ENCODE measurements around the gene CACTIN.

CACTIN gene

DNA sequence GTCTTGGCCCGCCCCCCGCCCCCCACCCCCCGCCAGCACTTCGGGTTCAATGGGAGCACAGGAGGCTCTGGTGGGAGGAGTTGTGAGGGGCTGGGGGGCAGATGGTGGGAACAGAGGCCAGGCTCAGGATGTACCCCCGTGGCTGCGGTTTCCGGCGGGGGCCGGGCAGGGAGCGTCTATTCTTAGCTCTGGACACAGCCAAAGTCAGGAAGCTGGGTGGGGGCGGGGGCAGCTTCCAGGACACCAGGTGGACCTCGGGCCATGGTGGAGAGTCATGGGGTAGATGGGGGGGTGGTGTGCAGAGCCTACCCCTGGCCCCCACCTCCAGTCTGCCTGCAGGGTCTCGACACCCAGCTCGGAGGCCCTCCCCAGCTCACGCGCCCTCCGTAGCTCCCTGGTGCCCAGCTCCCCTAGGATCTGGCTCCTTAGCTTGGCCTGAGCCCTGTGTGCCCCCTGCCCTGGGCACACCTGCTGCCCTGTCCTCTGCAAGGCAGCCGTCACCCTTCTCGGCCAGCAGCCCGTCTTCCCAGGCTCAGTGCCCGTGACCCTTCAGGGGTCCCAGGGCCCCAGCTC lies 17.8 kb downstream of the CACTIN start:
- DNase-seq, result no peak

DNA sequence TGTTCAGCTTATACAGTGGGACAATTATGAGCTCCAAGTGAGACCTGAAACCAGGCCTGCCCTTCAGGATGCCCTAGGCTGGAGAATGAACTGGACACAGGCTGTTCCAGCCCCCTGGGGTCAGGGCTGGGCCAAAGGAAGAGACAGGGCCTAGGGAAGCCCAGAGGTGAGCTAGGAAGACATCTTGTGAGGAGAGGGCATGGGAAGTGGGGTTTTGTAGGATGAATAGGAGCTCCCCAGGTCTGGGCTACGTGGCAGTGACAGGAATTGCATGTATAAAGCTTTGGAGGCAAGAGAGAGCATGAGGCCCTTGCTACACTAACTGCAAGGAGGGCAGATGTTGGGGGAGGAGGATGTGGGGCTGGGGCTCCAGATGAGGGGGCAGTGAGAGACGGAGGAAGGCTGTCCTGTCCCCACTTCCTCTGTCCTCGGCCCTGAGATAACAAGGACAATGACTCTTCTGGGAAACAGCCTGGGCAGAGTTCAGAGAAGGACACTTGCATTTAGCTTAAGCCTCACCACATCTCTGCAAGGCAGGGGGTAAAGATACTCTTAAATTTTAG lies 18.4 kb downstream of the CACTIN start:
- DNase-seq, result no peak

DNA sequence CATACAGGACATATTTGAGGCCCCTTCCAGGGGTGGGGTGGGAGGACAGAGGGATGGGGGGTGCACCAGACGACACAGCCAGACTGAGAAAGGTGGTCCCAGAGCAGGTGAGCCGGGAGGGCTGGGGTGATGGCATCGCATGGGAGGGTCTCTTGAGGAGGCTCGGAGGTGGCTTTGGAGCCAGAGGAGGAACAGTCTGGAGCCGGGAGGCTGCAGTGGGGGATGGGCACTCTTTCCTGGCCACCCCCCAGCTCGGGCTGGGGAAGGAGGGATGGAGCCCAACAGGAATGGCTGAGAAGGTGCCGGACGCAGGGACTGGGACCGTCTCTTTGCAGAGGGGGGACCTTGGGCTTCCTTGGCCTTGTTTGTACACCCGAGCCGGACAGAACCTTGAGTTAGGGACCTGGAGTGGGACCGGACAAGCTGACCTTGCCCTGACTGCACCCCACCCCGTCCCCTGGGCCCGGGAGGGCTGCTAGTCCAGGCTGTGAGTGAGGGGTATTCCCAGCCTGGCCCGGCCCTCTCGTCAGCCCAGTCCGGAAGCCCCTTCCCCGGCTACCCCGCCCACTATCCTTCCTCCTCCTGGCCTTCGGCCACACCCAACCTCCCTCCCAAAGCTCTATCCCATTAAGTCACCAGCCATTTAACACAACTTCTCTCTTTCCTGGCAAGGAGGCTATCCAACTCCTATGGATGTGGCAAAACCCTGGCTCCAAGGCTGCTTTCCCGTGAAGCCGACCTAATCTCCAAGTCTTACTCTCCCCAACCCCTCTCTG lies 19.1 kb downstream of the CACTIN start:
- DNase-seq, result no peak

DNA sequence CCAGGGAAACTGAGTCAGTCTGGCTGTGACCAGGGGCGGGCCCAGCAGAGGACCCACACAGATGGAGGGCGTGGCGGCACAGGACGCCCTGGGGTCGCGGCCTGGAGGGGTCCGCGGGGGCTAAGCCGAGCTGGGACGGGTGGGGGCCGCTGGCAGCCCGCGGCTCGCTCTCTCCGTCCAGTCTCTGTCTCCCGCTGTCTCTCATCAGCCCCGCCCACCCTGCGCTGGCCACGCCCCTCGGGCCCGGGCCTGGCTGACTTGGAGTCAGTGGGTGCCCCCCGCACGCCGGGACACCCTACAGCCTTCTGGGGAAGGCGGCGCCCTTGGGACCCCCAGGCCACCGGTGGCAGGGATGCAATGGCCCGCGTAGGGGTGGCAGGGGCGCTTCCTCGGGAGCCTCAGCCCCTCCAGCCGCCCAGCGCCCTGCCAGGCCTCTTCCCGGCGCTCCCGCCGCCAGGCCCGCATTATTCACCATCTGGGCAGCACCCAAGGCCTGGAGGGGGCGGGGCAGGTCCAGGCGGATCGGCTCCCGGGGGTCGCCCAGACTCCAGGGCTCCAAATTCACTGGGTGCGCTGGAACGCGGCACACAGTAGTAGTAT lies 19.8 kb downstream of the CACTIN start, which contains the start of gene TBXA2R:
Gene TBXA2R, minus strand, starts transcription at position 186 of the 600 bp plus-strand sequence. CDS start 6,241 bp downstream, outside the sequence.
- DNase-seq, result peak; percentile 72 to 77

DNA sequence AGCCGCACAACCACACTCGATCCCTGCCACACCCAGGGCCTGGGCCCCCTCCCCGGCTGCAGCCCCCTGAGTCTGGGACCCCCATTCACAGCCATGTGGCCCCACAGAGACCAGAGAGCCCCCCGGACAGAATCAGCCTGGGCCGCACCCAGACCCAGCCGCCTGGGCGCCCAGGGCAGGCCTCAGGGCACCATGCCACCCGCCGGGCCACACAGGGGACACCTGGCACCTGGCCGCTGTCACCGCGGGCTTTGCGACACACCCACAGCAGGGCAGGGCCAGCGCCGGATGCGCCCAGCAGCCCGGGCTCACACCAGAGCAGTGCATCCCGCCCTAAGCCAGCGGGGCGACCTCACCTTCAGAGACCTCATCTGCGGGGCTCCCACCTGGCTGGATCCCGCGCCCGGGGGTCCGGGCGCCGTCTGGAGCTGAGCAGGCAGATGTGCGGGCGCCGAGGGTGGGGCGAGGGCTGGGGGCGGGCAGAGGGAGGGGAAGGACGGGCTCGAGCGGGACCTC lies 20.4 kb downstream of the CACTIN start:
- DNase-seq, result peak in 1 of 2 donors; percentile 32

DNA sequence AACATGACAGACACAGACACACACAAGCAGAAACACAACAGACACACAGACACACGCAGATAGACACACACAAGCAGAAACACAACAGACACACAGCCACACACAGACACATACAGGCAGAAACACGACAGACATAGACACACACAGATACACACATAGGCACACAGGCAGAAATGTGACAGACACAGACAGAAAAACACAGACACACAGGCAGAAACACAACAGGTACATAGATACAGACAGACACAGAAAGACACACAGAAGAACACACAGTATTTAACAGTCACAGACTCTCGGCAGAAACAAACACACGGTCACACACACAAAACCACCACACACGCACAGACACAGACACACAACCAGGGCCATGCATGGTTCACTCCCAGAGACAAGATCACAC lies 20.8 kb downstream of the CACTIN start:
- DNase-seq, result no peak

DNA sequence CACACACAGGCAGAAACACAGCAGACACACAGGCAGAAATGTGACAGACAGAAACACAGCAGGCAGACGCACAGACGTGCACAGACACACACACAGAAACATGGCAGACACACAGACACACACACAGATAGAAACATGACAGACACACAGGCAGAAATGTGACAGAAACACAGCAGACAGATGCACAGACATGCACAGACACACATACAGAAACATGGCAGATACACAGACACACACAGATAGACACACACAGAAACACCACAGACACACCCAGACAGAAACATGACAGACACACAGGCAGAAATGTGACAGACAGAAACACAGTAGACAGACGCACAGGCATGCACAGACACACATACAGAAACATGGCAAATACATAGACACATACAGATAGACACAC lies 21.2 kb downstream of the CACTIN start:
- DNase-seq, result no peak

DNA sequence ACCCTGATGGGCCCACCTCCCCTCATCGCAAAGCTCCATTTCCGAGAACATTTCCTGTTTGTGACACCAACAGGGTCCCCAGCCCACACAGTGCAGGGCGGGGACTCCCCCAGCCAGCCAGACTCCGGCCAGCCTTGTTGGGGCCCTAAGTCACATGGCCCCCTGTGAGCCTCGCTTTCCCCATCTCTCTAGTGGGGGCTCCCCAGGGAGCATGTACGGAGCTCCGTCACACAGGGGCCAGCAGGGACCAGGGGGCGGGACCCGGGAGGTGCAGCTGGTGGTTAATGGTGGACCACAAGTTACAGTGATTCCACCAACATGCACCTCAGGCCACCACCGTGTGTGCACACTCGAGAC lies 21.6 kb downstream of the CACTIN start:
- DNase-seq, result peak in 1 of 2 donors; percentile 27

DNA sequence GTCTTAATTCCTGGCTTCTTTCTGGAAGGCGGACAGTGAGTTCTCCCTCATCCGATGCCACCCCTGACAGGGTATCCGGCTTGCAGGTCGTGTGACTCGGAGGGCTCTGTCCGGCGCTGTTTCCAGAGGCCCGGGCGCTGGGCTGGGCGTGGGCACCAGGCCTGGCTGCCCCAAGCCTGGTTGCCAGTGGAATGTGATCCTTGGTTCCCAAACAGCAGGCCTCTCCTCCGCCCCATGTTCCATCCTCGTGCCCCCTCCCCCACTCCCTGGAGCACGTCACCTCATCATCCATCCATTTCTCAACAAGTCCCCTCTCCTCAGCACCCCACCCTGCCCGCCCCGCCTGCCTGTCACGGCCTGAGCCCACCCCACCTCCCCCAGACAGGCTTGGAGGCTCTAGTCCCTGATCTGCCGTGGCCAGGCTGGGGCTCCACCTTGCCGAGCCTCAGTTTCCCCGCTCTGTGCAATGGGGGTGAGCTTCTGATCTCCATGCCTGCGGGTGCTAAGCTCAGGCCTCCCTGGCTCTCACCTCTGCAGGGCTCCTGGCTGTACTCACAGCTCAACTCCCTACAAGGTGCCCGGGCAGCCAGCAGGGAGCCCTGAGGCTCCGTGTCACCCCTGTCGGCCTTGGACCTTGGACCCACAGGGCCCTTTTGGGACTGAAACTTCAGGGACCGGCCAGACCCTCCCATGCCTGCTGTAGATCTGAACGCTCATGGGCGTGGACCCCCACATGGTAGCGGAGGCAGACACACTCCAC lies 22.2 kb downstream of the CACTIN start:
- no peak for DNase-seq

DNA sequence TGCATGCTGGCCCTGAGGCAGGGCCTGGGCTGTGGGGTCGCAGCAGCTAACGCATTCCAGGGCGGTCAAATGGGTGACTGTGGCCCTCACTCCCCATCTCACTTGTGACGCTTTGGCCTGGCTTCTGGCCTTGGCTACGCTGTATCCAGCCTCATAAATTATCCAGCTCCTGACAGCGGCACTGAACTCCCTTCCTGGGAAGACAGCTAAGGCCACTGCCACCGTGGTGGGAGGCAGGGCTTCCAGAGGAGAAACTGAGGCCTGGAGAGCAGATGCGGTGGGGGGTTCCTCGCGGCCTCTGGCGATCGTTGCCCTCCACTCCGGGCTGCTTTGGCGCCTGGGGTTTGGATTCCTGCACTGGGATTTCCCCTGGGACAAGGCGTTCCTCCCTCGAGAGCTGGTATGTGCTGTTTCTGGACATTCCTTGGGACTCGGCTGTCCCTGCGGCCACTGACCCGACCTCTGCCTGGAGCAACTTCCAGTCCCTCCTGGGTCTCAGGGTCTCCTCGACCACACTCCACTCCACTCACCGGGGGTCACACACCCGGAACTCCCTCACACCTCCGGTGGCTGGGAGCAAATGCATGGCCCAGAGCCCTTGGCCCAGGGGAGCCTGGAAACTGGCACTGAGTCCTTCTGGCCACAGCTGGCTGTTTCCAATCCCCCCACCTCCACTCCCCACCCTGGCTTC lies 23.3 kb downstream of the CACTIN start:
- no peak for DNase-seq

DNA sequence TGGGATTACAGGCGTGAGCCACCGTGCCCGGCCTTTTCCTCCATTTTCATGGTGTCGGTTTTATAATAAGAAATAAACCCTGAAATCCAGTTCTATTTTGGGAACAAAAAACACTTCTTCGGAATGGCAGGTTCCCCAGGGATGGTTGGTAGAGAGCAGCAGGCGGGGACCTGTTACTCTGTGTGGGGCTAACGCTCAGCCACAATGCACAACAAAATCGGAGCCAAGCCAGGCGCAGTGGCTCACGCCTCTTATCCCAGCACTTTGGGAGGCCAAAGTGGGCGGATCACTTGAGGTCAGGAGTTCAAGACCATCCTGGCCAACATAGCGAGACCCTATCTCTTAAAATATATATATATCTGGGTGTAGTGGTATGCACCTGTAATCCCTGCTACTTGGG lies 25.6 kb downstream of the CACTIN start:
- no peak for DNase-seq

DNA sequence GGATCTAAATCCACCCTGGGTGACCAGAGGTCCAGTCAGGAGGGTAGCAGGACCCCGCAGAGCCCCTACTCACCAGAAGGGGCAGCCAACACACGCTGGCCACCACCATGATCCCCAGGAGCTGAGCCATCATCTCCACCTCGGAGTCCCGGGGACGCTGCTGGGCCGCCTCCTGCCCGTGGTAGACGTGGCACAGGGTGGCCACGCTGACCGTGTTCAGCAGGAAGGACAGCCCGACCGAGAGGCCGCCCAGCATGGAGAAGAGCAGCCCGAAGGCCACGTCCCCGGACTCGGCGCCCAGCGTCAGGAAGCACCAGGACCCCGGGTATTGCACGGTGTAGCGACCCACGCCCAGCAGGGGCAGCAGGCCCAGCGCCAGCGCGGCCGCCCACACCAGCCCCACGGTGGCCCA lies 26.8 kb downstream of the CACTIN start:
- no peak for DNase-seq

DNA sequence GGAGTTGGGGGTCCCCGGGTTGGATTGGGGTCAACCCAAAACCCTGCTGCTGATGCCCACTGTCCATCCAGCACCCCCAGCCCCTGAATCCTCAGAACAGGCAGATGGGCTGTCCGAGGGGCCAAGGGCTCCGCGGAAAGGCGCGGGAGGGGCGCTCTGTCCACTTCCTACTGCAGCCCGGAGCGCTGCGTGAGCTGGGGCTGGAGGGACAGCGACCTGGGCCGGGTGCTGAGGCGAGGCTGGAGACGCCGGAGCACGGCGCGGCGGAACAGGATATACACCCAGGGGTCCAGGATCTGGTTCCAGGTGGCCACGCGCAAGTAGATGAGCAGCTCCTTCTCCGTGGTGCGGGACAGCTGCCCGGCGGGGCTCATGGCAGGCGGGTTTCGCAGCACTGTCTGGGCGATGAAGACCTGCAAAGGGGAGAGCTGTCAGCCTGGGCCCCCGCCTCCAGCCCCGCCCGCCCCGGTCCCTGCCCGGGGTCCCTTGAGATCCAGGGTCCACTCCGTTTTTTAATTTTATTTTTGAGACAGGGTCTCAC lies 31.0 kb downstream of the CACTIN start:
- no peak for DNase-seq

DNA sequence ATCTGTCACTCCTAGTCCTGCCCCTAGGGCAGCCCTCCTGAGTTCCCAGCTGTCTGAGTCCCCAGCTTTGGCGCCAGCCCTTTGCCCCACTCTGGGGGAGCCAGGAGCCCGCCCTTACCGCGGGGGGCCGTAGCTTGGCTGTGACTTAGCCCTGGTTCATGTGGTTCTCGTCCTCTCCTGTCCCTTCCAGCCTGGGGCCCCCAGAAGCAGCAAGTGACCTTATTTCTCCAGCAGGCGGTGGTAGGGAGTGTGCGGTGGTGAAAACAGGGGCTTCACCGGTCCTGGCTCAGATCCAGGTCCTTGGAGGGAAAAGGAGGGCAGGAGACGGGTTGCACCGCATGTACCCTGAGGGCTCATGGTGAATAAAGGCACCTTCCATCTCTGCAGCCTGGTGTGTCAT lies 33.4 kb downstream of the CACTIN start:
- no peak for DNase-seq

DNA sequence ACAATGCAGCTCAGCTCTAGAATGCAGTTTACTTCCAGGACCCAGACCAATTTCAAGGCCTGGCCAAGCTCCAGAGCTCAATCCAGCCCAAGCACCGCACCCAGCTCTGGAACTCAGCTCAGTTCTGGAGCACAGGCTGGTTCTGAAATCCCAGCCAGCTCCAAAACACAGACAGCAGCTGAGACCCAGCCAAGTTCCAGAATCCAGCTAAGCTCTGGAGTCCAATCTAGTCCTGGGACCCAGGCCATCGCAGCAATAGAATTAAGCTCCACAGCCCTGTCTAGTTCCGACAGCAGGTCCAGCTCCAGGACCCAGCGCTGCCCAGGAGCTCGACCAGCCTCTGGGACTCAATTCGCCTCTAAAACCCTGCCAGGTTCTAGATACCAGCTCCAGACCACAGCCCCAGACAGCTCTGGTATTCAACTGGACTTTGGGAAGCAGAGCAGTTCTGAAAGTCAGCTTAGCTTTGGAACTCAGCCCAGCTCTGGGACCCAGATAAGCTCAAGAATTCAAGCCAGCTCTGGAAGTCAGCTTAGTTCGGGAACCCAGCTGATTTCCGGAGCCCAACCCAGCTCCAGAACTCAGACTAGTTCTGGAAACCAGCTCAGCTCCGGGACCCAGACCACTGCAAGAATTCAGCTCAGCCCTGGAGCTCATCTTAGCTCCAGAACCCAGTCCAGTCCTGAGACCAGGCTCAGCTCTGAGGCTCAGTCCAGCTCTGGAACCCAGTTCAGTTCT lies 34.5 kb downstream of the CACTIN start:
- no peak for DNase-seq

DNA sequence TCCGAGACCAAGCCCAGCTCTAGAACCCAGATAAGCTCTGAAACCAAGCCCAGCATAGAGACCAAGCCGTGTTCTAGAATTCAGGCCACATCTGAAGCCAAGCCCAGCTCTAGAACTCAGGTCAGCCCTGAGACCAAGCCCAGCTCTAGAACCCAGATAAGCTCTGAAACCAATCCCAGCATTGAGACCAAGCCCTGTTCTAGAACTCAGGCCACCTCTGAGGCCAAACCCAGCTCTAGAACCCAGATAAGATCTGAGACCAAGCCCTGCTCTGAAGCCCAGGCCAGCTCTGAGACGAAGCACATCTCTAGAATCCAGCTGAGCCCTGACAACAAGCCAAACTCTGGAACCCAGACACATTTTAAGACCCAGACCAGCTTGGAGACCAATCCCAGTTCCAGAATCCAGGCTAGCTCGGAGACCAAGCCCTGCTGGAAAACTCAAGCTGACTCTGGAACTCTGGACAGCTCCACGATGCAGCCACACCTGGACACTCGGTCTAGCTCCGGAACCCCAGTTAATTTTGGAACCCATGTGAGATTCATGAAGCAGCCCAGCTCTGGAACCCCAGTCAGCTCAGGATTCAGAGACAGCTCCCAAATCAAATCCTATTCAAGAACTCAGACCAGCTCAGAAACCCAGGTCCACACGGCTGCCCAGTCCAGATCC lies 35.5 kb downstream of the CACTIN start:
- DNase-seq, result no peak

DNA sequence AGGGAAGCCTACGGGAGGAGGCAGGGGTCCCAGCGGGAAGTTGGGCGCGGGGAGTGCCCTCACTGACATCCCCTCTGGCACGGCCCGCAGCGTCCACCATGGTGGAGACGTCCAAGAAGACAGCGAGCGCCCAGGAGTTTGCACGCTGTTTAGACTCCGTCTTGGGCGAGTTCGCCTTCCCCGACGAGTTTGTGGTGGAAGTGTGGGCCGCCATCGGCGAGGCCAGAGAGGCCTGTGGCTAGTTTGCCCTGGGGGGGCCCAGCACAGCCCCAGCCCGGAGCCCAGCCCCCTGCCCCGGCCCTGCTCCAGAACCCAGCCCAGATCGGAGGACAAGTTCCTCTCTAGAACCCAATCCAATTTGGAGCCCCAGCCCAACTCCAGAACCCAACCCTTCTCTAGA lies 36.6 kb downstream of the CACTIN start:
- DNase-seq, result no peak

DNA sequence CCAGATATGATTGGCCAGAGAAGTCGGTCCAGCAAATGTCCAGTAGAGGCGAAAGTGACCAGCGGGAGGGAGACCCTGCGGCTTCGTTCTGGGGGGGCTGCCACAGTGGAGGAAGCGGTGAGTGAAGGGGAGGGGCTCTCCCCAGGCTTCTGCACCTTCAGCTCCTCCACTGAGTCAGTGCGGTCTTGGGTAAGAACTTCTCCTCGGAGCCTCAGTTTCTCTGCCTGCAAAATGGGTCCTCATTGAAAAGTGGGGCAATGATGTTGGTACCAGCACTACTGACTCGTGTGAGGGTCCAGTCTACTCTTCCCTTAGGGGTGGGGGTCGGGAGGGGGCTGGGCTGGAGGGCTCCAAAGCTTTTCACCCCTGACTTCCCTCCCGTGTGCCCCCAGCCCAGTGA lies 37.2 kb downstream of the CACTIN start:
- DNase-seq, result no peak

DNA sequence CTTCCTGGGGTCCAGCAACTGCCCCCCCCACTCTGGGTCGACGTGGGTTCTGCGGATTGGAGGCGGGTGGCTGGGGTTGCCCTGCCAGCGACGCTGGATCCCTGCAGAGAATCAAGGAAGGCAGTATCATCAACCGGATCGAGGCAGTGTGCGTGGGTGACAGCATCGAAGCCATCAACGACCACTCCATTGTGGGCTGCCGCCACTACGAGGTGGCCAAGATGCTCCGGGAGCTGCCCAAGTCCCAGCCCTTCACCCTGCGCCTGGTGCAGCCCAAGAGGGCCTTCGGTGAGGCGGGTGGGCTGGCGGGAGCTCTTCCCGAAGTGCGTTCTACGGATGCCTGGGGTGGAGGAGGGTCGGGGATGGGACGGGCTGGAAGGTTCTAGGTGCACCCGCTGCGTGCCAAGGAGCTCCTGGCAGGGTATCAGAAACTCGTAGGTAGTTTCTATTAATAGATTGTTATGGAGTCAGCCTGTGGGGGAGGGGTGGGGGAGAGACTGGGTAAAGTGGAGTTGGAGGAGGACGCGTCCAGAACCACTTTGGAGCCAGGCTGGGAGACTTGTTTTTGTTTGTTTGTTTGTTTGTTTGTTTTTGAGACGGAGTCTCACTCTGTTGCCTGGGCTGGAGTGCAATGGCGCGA lies 39.8 kb downstream of the CACTIN start:
- DNase-seq, result no peak

DNA sequence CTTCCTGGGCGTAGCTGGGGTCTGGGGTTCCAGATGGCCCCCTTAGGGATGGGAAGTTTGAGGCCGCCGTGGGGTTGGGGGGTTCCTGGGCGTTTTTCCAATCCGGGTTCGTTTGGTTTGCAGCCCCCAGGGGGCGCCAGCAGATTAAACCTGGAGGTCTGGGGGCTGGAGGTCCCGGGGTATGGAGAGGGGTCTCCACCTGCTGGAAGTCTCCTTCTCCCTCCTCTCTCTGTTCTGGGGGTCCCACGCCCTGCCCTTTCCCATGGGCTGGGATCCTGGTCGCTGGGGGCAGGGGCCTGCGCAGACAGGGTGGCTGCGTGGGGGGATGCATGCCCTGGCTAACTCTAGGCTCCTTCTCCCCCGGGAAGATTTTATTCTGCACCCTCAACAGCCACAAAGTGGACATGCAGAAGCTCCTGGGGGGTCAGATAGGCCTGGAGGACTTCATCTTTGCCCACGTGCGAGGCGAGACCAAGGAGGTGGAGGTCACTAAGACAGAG lies 40.4 kb downstream of the CACTIN start:
- DNase-seq, result peak; percentile 54 to 60
